HepG2 (cell line): ENCODE measurements around the gene DHCR7.

Source experiments
- CTCF ChIP-seq: sonication (generic); formaldehyde crosslinking; IDR thresholded peaks from 2 replicates; pipeline ENCODE4 v1.5.0; 2020; ENCODE audit warnings: mild to moderate bottlenecking, missing genetic modification reagents, moderate library complexity
- ETV6 ChIP-seq: sonication (generic); formaldehyde crosslinking; conservative IDR thresholded peaks from 2 replicates; pipeline ENCODE4 v1.4.0; 2020; ENCODE audit warnings: missing genetic modification reagents
- FOXA1 ChIP-seq, 2 experiments: fragments of 450-650 bp in 1 of 2; sonication (generic) in 1 of 2; formaldehyde crosslinking in 1 of 2; IDR thresholded peaks; 2 replicates each; pipeline versions ENCODE4 v1.4.0 to v1.6.1; 2016 to 2020; ENCODE audit warnings: missing genetic modification reagents in 1 of 2
- MTF1 ChIP-seq: sonication (generic); formaldehyde crosslinking; IDR thresholded peaks from 2 replicates; pipeline ENCODE4 v1.5.0; 2020; ENCODE audit warnings: missing genetic modification reagents
- RAD21 ChIP-seq: fragments of 450-650 bp; formaldehyde crosslinking; IDR thresholded peaks from 2 replicates; pipeline ENCODE4 v1.5.0; 2020; ENCODE audit warnings: mild to moderate bottlenecking
- ZKSCAN1 ChIP-seq: fragments of 150-350 bp; IDR thresholded peaks from 2 replicates; pipeline ENCODE4 v1.6.1; 2014; ENCODE audit warnings: low read length
- ZNF605 ChIP-seq: sonication (generic); formaldehyde crosslinking; IDR thresholded peaks from 2 replicates; pipeline ENCODE4 v1.8.0; 2022; ENCODE audit warnings: mild to moderate bottlenecking, missing genetic modification reagents

- no peak for TF ChIP-seq FOXA1 (IDR thresholded peaks at IDR 0.05)
- TF ChIP-seq FOXA1 (CRISPR knock-in tag; IDR thresholded peaks at IDR 0.05), result no peak
- TF ChIP-seq RAD21 (CRISPR knock-in tag), result no peak
- no peak for TF ChIP-seq MTF1 (CRISPR knock-in tag)
- TF ChIP-seq ZKSCAN1, result no peak
- no peak for TF ChIP-seq ZNF605 (CRISPR knock-in tag)
- no peak for TF ChIP-seq ETV6
- TF ChIP-seq CTCF (CRISPR knock-in tag), result no peak
Observed at GRCh38 chr11:71442880-71443279, 5.3 kb downstream of the DHCR7 start.
